ENCODE measurements around the gene HIVEP3.
A peak's percentile ranks its signal among the peaks of the same experiment; 100 is the strongest.

The HIVEP3 gene

DNA sequence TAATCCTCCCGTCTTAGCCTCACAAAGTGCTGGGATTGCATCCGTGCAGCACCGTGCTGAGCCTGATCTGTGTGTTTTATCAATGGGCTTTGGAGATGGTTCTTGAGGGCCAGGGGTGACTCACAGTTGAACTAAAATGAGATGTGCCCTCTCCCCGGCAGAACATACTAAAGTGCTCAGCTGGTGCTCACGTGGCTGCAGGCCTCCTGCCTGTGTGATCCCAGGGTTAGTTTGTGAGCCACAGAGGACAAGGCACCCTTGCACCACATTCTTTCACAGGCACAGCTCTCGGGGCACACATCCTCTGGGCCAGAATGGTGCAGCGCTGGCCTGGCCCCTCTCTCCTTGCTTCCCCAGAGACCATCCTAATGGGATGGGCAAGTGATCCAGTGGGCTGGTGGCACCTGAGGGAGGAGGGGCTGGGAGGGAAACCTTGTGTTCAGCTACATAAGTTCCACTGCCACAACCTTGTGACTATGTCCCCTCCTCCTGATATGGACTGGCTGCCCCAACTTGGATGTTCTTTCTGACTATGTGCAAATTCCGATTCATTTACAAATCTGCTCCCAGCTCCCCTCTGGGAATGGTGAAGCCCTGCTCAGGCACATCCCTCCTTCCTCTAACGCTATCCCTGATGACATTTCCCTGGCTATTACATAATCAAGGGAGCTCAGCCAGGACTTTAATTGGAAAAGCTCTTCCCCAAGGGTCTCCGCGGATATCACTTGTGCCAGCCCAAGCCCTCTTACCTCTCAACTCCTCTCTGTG is 237.2 kb downstream of the HIVEP3 start:
- DNase-seq, result no peak

DNA sequence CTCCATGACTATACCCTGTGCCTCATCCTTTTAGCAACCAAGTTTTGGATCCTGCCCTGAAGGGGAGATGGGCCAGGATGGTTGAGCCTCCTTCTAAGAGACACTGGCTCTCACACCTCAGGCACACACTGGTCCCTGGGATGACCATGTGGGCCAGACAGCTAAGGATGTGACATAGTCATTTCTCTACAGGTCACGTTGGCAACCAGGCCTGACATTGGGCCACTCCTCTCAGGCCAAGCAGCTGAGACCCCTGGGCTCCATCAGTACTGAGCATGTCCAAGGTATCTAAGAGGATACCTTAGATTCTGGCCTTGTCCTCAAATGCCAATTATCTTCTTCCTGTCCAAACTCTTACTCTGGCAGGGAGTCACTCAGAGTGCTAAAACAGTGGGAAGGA is 238.7 kb downstream of the HIVEP3 start:
- no peak for DNase-seq

DNA sequence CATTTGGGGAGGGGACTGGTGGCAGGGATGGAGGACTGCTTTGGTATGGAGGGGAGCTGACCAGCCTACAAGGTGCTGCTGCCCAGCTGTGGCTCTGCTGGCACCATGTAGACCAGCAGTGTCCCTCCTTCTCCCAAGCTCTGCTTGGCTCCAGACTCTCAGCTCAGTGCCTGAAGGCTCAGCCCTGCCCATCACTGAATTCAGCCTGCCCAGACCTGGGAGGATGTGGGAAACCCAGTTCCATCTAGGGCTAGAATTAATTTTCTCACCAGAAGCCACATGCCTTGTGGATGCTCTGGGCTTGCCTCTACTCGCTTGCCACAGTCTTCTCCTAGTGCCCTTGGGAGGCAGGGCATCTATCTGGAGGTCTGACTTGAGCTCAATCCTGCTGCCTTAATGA is 239.2 kb downstream of the HIVEP3 start:
- no peak for DNase-seq

DNA sequence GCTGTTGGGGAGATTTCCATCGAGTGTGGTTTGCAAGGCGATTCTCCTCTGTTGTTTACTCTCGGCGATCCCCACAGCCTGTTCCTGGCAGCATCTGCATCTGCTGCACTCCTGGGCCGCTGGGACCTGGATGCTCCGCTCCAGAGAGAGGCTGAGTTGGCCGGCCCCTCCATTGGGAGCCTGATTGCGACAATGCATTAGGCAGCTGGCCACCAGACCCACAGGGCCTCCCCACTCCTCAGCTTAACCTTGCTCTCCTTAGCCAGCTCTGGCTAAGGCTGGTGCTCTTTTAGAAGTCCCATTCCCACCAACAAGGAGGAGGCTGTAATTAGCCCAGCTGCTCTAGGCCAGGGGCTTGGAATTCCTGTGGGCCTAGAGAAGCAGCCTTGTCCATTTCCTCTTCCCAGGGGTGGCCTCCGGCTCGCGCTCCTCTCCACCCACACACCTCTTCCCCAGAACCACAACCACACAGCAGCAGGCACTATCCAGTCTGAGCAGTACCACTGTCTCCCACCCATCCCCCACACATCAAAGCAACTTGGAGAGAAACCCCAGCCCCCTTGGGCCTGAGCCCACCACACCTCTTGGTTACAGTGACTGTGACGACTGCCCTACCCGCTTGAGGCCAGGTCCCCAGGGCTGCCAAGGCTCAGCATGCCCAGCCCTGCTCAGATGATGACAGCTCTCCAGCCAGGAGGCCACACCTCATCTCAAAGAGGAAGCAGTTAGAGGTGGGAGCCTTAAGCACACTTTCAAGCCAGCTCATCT is 240.4 kb downstream of the HIVEP3 start:
- peak; percentile 40 to 70 for DNase-seq

DNA sequence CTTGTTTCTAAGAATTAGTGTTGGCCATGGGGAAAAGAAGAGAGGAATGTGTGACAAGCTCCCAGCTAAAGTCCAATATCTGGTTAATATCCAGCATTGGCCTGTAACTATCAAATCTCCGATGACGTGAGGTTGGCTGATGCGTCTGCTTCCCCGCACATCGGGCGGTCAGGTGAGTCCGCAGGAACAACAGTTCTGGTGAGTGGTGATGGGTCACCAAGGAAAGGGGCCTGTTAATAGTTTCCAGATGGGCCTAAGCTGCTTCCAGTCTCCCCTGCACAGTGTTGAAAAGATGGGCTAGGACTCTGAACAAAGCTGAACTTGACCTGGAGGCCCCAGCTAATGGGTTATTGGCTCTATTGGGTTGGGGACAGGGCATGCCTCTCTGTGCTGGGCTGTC is 241.1 kb downstream of the HIVEP3 start:
- DNase-seq, result no peak

DNA sequence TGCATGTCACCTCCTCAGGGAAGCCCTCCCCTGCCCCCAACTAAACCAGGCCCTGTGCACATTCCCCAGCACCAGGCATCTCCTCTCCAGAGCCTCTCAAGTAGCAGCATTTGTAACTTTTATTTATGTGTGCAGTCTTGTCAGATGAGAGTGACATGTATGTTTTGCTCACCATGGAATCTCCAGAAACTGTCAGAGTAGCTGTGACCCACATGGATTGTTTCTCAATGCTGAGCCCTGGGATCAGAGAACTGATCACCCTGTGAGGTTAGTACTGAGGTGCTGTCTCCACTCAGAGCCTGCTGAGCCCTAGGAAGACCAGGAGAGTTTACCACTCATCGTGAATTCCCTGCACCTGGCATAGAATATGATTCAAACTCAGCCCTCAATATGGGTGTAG is 243.3 kb downstream of the HIVEP3 start:
- DNase-seq, result no peak

DNA sequence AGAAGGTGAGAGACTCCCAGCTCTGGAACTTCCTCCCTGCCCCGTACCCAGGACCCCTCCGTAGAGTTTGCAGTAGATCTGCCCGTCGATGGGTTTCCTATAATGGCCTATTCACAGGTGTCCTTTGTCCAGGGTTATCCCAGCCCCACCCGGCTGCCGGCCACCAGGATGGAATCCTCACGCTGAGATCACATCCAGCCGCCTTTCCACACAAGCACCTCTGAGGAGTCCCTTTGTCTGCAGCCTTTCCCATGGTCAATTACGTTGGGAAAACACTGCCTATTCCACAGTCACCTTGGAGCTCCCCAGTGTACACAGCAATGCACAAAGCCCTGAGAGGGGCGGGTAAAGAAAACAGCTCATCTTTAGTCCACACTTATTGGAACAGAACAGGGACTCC is 244.2 kb downstream of the HIVEP3 start:
- DNase-seq, result no peak

DNA sequence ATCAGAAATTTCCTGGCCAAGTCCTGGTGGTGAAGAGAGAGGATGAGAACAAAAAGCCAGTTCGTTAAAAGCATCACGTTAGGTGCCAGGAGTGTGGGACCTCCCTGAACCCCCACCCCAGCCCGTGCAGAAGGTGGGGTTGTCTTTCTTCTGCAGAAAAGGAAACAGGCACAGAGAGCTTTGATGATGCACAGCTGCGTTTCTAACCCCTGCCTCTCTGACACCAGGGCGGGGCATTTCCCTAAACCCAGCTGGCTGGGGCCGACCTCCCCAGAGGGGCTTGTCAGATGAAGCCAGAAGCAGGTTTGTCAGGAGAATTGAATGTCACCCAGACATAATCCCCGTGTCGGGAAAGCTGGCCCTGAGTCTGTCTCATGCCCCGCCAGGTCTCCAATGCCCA is 244.9 kb downstream of the HIVEP3 start:
- no peak for DNase-seq

DNA sequence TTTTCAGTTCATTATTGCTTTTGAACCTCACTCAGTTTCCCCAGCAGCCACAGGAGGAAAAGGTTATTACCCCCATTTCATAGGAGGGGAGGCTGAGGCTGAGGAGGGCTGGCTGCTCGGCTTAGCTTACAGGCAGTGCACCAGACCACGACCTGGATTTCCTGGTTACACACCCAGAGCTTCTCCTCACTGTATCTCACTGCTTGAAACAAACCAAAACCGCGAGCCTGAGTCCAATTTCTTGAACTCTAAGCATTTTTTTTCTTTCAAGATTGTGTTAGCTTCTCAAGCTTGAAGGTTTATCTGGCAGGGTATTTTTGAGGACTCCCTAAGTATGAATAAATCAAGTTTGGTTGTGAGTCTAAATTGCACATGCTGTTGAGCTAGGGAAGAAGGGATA is 245.3 kb downstream of the HIVEP3 start:
- DNase-seq, result no peak

DNA sequence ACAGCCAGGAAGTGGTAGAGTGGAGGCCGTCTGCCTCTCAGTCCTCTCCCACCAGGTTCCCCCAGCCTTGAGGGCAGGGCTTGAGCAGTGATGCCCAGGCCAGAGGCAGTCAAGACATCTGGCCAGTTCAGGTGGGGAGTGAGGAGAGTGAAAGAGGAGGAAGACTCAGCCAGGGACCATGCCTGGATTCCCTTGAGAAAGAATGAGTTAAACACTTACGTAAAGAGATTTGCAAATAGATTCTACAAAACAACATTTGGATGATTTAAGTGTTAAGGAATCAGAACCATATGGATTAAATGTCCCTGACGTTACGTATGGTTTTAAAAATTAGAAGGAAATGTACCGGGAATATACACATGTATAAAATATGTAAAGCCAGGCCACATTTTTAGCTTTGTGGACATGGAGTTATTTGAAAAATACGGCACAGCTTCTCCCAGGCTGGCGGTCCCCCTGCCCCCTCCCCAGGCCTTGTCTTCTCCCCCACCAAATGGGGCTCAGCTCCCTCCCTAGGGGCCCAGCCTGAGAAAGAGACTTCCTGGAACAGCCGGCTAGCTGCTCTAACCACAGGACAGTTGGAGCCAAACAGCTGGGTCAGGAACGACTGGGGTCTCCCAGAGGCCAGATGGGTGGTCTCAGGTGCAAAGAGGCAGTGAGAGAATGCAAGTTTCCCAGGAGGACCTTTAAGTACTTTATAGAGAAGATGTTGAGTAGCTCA is 245.9 kb downstream of the HIVEP3 start:
- DNase-seq, result no peak

DNA sequence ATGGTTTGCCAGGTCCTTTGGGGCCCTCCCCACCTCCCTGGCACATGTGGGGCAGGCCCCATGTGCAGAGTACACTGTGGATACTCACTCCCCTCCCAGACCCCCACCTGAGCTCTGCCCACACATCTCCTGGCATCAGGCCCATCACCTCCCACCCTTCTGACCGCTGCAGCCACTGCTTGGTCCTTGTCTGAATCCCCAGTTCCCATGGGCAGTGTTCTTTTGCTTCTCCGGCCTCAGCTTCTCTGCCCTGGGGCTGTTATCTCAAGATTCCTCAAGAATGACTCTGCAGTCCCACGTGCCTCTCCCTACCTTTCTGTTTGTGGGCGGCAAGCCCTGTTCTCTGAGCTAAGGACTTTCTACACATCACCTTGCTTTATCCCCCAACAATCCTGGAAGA is 246.5 kb downstream of the HIVEP3 start:
- DNase-seq, result no peak

DNA sequence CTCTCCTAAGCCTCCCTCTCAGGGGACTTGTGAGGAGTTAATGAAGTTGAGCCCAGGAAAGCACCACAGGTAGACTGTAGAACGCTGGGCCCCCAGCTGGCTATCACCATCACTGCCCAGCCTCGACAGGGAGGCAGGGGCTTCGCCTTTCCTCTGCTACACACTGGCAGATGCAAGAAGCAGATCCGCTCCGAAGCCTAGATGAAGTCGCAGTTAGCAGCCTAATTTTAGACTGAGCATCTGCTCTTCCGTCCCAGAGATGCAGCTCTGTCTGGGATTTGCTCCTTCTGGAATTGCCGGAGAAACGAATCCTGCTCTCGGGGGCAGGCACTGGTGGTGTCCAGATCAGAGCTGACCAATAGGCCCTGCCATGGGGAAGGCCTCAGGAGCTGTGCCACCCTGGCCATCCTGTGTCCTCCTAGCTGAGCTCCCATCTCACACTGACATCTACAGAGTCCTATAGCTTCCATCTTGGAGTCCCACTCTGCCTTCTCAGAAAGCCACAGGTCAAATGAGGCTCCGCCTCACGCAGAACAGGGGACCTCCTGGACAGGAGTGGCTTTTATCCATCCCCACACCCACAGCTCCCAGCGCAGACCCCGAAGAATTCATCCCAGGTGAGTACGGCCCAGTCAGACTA is 247.5 kb downstream of the HIVEP3 start:
- no peak for DNase-seq

DNA sequence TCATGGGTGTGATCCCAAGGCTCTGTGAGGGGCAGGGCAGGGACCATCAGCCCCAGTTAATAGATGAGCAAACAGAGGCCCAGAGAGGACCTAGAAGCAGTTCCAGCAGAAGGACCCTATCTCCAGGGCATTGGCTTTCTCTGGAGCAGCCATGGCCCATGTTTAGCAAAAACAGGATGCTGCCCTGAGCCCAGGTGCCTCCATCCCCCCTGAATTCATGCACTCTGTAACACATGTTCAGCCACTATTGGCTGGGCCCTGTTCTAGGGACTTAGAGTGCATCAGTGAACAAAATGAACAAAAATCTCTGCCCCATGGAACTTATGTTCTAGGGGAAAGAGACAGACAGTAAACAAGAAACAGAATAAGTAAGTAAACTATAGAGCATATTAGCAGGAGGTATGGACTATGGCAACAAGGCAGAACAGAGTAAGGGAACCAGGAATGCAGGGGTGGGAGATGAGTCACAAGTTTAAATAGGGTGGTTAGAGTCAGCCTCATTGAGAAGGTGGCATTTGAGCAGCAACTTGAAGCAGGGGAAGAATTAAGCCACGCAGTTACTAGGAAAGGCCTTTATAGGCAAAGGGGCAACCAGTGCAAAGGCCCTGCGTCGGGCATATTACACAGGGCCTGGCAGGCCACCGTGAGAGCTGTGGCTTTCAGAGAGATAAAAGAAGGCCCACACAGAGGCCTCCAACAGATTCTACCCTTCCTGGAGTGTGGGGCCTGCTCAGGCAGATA is 248.3 kb downstream of the HIVEP3 start:
- peak; percentile 62 to 79 for DNase-seq

DNA sequence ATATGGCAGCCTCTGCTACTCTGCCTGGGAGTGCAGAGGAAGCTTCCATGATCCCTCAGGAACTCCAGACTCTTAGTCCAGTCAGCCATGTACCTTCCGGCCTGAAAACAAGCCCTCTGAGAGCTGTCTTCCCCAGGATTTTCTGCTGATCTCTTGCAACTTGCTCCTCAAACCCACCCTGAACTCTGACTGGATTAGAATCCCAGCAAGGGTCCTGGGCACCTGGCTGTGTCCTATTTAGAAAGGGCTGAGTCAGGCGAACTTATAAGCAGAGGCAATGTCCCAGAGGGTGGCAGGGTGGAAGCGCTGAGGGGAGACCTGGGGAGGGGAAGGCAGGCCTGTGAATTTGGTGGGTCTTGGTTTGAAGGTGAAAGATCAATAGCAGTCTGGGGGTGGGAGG is 249.8 kb downstream of the HIVEP3 start:
- DNase-seq, result no peak

DNA sequence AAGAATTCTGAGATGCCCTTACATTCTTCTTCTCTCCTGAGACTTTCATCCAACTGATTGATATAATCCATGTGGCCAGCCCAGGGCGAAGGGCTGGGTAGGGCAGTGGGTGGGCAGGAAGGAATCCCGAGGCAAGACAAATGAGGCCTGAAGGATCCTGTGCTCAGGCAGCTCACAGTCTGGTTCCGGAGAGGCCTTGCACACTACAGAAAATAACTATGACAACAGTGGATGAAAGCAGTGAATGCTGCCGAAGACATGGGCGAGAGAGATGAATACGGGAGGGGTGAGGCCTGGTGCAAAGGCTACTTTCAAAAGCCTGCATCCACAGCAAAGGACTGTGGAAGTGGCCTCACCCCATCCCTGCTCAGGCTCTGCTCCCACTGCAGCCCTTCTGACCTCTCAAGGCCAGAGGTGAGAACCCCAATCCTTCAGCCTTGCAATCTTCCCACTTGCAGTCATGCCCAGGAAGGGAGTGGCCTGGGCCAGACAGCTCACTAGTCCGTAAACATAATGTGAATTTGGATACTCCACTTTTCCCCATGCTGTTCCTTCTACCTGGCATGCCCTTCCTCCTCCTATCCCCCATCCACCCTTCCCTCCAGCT is 250.6 kb downstream of the HIVEP3 start:
- peak; percentile 18 to 50 for DNase-seq

DNA sequence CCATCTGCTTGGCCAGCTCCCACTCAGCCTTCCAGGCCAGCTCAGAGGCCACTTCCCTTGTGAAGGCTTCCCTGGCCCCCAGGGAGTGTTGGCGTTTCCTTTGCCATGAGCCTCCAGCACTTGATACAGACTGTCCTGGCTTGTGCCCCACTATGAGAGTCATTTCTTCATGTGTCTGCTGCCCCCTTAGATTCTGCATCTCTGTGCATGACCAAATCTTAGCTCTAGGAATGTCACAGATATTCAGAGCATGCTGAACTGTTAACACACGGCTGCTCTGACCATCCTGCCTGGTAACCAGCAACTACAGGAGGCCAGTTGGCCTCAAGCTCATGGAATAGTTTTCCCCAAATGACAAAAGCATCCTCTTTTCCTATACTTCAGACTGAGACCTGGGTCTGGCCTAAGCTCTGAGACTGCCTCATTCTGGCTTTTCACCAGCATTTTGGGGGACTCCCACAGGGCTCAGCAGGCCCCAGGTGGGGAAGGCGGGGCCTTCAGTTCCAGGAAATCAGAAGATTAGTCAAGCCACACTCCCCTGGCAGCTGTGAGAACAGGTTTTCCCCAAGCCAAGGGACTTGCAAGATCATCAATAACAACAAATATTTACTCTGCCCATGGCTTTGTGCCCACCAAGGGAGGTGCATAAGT is 251.6 kb downstream of the HIVEP3 start:
- DNase-seq, result peak; percentile 31 to 53

DNA sequence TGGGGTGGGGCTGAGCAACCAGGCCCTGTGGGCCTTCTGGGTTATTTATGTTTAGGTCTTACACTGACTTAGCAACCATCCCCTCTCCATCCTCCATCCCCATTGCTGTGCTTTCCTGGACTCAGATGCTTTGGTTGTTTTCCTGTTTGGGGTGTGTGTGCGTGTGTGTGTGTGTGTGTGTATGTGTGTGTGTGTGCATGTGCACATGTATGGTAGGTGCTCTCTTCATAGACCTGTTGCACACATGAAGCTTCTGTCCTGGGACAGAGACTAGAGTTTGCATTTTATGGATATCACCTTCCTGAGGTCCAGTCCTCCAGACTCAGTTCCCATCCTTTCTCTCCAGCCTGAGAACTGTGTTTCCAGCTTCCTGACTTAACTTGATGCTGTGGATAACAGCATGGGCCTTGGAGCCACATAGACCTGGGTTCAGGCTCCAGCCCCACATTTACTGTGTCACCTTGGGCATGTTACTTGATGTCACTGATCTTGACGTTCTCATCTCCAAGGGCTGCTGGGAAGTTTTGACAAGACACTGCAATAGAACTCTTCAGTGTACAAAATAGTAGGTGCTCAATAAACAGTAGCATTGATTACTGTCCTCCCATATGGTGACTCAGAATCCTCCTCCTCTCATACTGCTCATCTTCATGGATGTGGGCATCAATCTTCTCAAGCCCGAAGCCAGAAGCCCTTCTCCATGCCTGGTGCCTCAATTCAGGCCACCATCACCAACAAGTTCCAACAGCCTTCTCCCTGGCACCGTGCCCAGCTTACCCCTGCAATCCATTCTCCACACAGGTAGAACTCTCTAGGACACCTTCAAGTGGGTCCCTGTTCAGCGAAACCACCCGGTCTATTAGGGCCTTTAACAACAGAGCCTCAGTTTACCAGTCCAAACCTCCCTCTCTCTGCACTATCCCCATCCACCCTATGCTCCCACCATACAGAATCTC is 252.5 kb downstream of the HIVEP3 start:
- no peak for DNase-seq

DNA sequence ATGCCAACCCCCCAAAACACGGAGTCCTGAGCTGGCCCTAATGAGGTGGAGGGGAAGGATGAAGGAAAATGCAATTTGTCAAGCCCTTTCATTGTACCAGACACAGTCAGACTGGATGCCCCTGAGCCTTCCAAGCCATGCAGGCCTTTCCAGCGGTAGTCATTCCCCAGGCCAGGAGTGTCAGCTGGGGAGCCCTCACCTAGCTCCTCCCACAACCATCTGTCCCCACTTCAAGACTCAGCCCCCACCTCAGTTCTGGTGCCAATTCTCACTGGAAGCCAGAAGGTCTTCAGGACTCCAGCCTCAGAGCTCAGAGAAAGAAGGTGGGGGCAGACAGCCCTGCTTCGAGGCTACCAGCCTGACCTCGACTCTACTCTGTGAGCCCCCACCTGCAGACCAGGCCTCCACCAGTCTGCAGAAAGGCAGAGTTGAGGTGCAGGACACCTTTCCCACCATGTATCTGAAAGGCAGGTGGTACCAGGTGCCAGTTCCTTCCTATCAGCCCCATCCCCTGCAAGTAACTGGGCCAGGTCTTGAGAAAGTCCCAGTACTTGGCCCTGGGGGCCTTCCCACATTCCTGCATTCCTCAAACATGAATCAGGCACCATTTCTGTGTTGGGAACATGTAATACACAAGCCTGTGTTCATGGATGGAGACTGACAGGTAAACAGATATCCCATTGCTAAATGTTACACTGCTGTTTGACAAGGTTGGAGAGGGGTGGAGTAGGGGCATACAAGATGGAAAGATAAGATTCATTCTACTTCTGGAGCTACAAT is 253.7 kb downstream of the HIVEP3 start:
- no peak for DNase-seq

DNA sequence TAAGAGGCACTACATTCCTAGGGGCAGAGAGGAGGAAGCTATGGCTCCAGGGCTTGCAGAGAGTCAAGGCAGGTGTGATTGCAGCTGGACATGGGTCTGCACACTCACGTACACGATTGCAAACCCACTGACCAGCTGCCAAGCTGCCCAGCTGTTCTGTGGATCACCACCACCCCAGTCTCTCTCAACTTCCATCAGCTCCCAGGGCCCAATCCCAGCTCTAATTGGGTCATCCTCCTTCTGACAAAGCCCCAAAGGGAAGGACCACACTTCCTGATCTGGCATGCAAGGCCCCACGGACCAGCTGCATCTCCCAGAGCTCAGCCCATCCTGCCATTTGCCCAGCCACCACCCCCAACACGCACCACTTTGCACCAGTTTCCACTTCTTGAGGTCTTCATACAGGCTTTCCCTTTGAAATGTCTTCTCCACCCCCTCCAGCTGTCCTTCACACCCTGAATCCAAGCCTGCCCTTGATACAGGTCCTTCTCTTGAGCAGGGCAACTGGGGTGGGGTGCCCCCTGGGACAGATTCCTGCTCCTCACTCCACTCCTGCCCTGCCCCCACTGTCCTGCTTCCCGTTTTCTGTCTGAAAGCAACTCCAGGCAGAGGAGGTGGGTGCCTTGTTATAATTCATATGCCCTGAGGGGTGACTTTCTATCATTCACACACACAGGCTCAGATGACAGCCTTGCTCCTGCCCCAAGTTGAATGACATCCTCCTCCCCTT is 254.9 kb downstream of the HIVEP3 start:
- DNase-seq, result peak in 1 of 2 donors; percentile 46
